Measurements from ENCODE around the gene NPAS3. TPM values are rescaled to one million over a fixed set of nuclear protein-coding genes. Genes with fewer than 3 reads are reported as not detected.

The NPAS3 gene
- total and polyA plus RNA-seq, 2 of the 13 experiments (the other 11 are each of a cell fraction or from before 2014, with no cell fraction given) = not detected

- TF ChIP-seq ZNF446 (CRISPR knock-in tag; IDR thresholded peaks at IDR 0.05) = no peak
- TF ChIP-seq FOXP4 (CRISPR knock-in tag; IDR thresholded peaks at IDR 0.05) = no peak
- TF ChIP-seq SMC3 (IDR thresholded peaks at IDR 0.05; ENCODE audit: low read length) = peak; percentile 82
- TF ChIP-seq ZNF576 (CRISPR knock-in tag; IDR thresholded peaks at IDR 0.05) = no peak
- peak; percentile 73; the same call in 1 of the 2 replicates for TF ChIP-seq THYN1 (CRISPR knock-in tag; IDR thresholded peaks at IDR 0.05; ENCODE audit: borderline replicate concordance, low read depth)
- no peak for TF ChIP-seq ZMYM3 (CRISPR knock-in tag; IDR thresholded peaks at IDR 0.05)
- TF ChIP-seq ZFP90 (CRISPR knock-in tag; IDR thresholded peaks at IDR 0.05; ENCODE audit: borderline replicate concordance) = no peak
- no peak; the same call in 1 of the 2 replicates for TF ChIP-seq MED1 (CRISPR knock-in tag; IDR thresholded peaks at IDR 0.05)
- no peak for TF ChIP-seq MNT (IDR thresholded peaks at IDR 0.05)
- no peak for TF ChIP-seq FUBP1 (CRISPR knock-in tag; IDR thresholded peaks at IDR 0.05; ENCODE audit: borderline replicate concordance)
- TF ChIP-seq TRAFD1 (CRISPR knock-in tag; IDR thresholded peaks at IDR 0.05; ENCODE audit: borderline replicate concordance) = no peak
- TF ChIP-seq HNRNPUL1 (IDR thresholded peaks at IDR 0.05; ENCODE audit: low read depth, low read length) = no peak
- no peak for TF ChIP-seq ZNF704 (CRISPR knock-in tag; IDR thresholded peaks at IDR 0.05; ENCODE audit: borderline replicate concordance)
- TF ChIP-seq EZH2 (conservative IDR thresholded peaks at IDR 0.05; ENCODE audit: low read depth, low read length) = peak; percentile 84
- no peak for TF ChIP-seq ZNF891 (CRISPR knock-in tag; IDR thresholded peaks at IDR 0.05)
Observed at GRCh38 chr14:33792720-33793368, 854.2 kb downstream of the NPAS3 start (continued).

Measured in HepG2 (cell line).